Neutrophil (primary cell): ENCODE measurements around the gene BCL2L11.

Source experiments
- H3K27ac ChIP-seq: fragments of 200-600 bp; sonication (generic); 2 replicates; pipeline ENCODE4 v1.5.1; 2016; ENCODE audit warnings: mild to moderate bottlenecking, moderate library complexity
- H3K27me3 ChIP-seq: fragments of 200-600 bp; sonication (generic); 2 replicates; pipeline ENCODE4 v1.6.0; 2016; ENCODE audit warnings: mild to moderate bottlenecking
- H3K36me3 ChIP-seq: fragments of 200-600 bp; sonication (generic); 2 replicates; pipeline ENCODE4 v1.5.1; 2017
- H3K4me1 ChIP-seq, 2 experiments: fragments of 200-600 bp in 1 of 2; sonication (generic) in 1 of 2; 1 replicate in 1 of 2; 2 replicates in 1 of 2; pipeline versions ENCODE4 v1.5.1 to v1.6.1; 2013 to 2016; ENCODE audit warnings: low read depth in 1 of 2, low read length in 1 of 2, mild to moderate bottlenecking in 1 of 2, moderate library complexity in 1 of 2; ENCODE audit not compliant: control insufficient read depth in 1 of 2, insufficient read depth in 1 of 2
- H3K4me3 ChIP-seq, 2 experiments: fragments of 200-600 bp in 1 of 2; sonication (generic) in 1 of 2; 1 replicate in 1 of 2; 2 replicates in 1 of 2; pipeline ENCODE4 v1.5.1; 2013 to 2016; ENCODE audit warnings: low read depth in 1 of 2, low read length in 1 of 2, mild to moderate bottlenecking in 1 of 2, moderate library complexity in 1 of 2
- H3K9me3 ChIP-seq: fragments of 200-600 bp; sonication (generic); 2 replicates; pipeline ENCODE4 v1.5.1; 2016
- CTCF ChIP-seq: fragments of 200-600 bp; sonication (generic); IDR thresholded peaks from 2 replicates; pipeline ENCODE4 v1.5.1; 2016; ENCODE audit warnings: antibody characterized with exemption

Gene BCL2L11

GRCh38 chr2:111178730-111179405 lies 58.2 kb downstream of the BCL2L11 start:
- Histone ChIP-seq H3K36me3 (no peaks in the 10 kb centered on the region), H3K27ac (no peak overlapping the region), H3K27me3 (peaks cover 73% of the 10 kb centered on the region), H3K9me3 (no peaks in the 10 kb centered on the region), H3K4me3 (no peak overlapping the region), H3K4me1 (no peaks in the 10 kb centered on the region)
- TF ChIP-seq CTCF = no peak

GRCh38 chr2:111182121-111182520 lies 61.4 kb downstream of the BCL2L11 start:
- H3K4me3 ChIP-seq = no peak overlapping the region
- no peak for TF ChIP-seq CTCF
- H3K4me1 ChIP-seq = no peaks in the 10 kb centered on the region
- H3K27me3 ChIP-seq = peaks cover 66% of the 10 kb centered on the region
- no peak overlapping the region for H3K27ac ChIP-seq
- H3K9me3 ChIP-seq = no peaks in the 10 kb centered on the region
- no peaks in the 10 kb centered on the region for H3K36me3 ChIP-seq

GRCh38 chr2:111182740-111183139 lies 62.0 kb downstream of the BCL2L11 start:
- Histone ChIP-seq H3K27ac (no peak overlapping the region), H3K4me1 (no peaks in the 10 kb centered on the region), H3K27me3 (peaks cover 66% of the 10 kb centered on the region), H3K36me3 (no peaks in the 10 kb centered on the region), H3K4me3 (no peak overlapping the region), H3K9me3 (no peaks in the 10 kb centered on the region)
- TF ChIP-seq CTCF = no peak

GRCh38 chr2:111184725-111185310 lies 64.1 kb downstream of the BCL2L11 start:
- H3K36me3 ChIP-seq = no peaks in the 10 kb centered on the region
- no peaks in the 10 kb centered on the region for H3K9me3 ChIP-seq
- no peak overlapping the region for H3K4me3 ChIP-seq
- no peak overlapping the region for H3K27ac ChIP-seq
- H3K4me1 ChIP-seq = no peaks in the 10 kb centered on the region
- TF ChIP-seq CTCF = no peak
- peaks cover 50% of the 10 kb centered on the region for H3K27me3 ChIP-seq

GRCh38 chr2:111185361-111186022 lies 64.8 kb downstream of the BCL2L11 start:
- Histone ChIP-seq H3K27ac (no peak overlapping the region), H3K36me3 (no peaks in the 10 kb centered on the region), H3K27me3 (peaks cover 45% of the 10 kb centered on the region), H3K9me3 (no peaks in the 10 kb centered on the region), H3K4me1 (no peaks in the 10 kb centered on the region), H3K4me3 (no peak overlapping the region)
- no peak for TF ChIP-seq CTCF
